A673 (cell line): ENCODE measurements around the gene SLX1A. TPM values are rescaled to one million over a fixed set of nuclear protein-coding genes. Genes with fewer than 3 reads are reported as not detected.
"Not testable (repeated sequence)": the region's sequence is repeated elsewhere in the genome, so short reads cannot be mapped to it uniquely, and the experiment has no call there.

Experiments
- BruUV-seq: library from RNA; stranded (reverse); fragments of 400-500 nt; replicated peaks from 2 replicates; lab custom pipeline; 2021; lab: Mats Ljungman, UMichigan
- CTCF ChIA-PET: fragments of 300-600 bp; sonication (Branson Sonifier 250); formaldehyde crosslinking; loops from one replicate; lab custom pipeline; 2022; ENCODE audit warnings: antibody characterized with exemption; lab: Charles Lee
- POLR2A ChIA-PET: fragments of 300-600 bp; sonication (Branson Sonifier 250); formaldehyde crosslinking; loops from one replicate; lab custom pipeline; 2022; ENCODE audit warnings: antibody characterized with exemption; ENCODE audit not compliant: low non-redundant PET; lab: Charles Lee
- DNase-seq: peaks from one replicate; pipeline ENCODE4 v3.0.0-alpha.2; 2015; ENCODE audit warnings: low spot score
- H3K27ac ChIP-seq: fragments of 200-600 bp; sonication (generic); 2 replicates; pipeline ENCODE4 v1.5.1; 2016; ENCODE audit warnings: mixed run types, low read depth, mild to moderate bottlenecking, mixed read lengths, antibody characterized with exemption, low read length; ENCODE audit not compliant: poor library complexity, severe bottlenecking
- H3K27me3 ChIP-seq: fragments of 200-600 bp; sonication (generic); replicated peaks from 2 replicates; pipeline ENCODE4 v1.6.1; 2017; ENCODE audit warnings: mixed run types, low read depth, mild to moderate bottlenecking, mixed read lengths, antibody characterized with exemption, low read length; ENCODE audit not compliant: insufficient read depth, poor library complexity
- H3K36me3 ChIP-seq: fragments of 200-600 bp; sonication (generic); 2 replicates; pipeline ENCODE4 v1.6.1; 2016; ENCODE audit warnings: mixed run types, mild to moderate bottlenecking, mixed read lengths, antibody characterized with exemption, low read length; ENCODE audit not compliant: insufficient read depth, poor library complexity, severe bottlenecking
- H3K4me1 ChIP-seq: fragments of 200-600 bp; sonication (generic); 2 replicates; pipeline ENCODE4 v1.6.1; 2017; ENCODE audit warnings: mixed run types, mild to moderate bottlenecking, mixed read lengths, antibody characterized with exemption, low read length; ENCODE audit not compliant: insufficient read depth, poor library complexity, severe bottlenecking
- H3K4me3 ChIP-seq: fragments of 200-600 bp; sonication (generic); 2 replicates; pipeline ENCODE4 v1.5.1; 2016; ENCODE audit warnings: low read depth, mixed run types, mild to moderate bottlenecking, mixed read lengths, low read length; ENCODE audit not compliant: poor library complexity, severe bottlenecking
- H3K9me3 ChIP-seq: fragments of 200-600 bp; sonication (generic); 2 replicates; pipeline ENCODE4 v1.6.1; 2016; ENCODE audit warnings: mixed run types, low read depth, mild to moderate bottlenecking, mixed read lengths, antibody characterized with exemption, low read length; ENCODE audit not compliant: poor library complexity, severe bottlenecking
- EZH2 ChIP-seq: fragments of 200-600 bp; sonication (generic); IDR thresholded peaks from 2 replicates; pipeline ENCODE4 v1.6.1; 2017; ENCODE audit warnings: borderline replicate concordance, low read depth, mild to moderate bottlenecking, mixed read lengths, antibody characterized with exemption, low read length; ENCODE audit not compliant: poor library complexity, severe bottlenecking
- intact Hi-C: fragments of 100-400 bp; cut with micrococcal nuclease; formaldehyde crosslinking; loops from one replicate; pipeline ENCODE4 v1.10.0; 2022; ENCODE audit not compliant: unreplicated experiment
- total RNA-seq: library from RNA; stranded (reverse); gene quantifications from 2 replicates; pipeline ENCODE4 v1.2.3, GENCODE V29; 2021
- TF ChIP-seq, protein P1 (sequence below): fragments of 300-800, 200-600 bp; sonication (generic); conservative IDR thresholded peaks from 2 replicates; pipeline ENCODE4 v1.5.1; 2017; ENCODE audit warnings: low read depth, mild to moderate bottlenecking, antibody characterized with exemption, low read length, moderate library complexity, mixed read lengths

SLX1A gene
- total RNA-seq, 1 experiment from 2014 or later, result 15.5 TPM

GRCh38 chr16:30173054-30173453 is 20.6 kb upstream of the SLX1A start:
- Histone ChIP-seq H3K36me3 (no peaks in the 10 kb centered on the region), H3K9me3 (no peaks in the 10 kb centered on the region), H3K4me1 (no peaks in the 10 kb centered on the region), H3K27ac (no peak overlapping the region), H3K4me3 (no peak overlapping the region), H3K27me3 (no peaks in the 10 kb centered on the region)
- ChIA-PET CTCF (no interaction called here), POLR2A (no interaction called here)
- no peak for DNase-seq
- BruUV-seq, result no TSS peak
- TF ChIP-seq, protein P1, sequence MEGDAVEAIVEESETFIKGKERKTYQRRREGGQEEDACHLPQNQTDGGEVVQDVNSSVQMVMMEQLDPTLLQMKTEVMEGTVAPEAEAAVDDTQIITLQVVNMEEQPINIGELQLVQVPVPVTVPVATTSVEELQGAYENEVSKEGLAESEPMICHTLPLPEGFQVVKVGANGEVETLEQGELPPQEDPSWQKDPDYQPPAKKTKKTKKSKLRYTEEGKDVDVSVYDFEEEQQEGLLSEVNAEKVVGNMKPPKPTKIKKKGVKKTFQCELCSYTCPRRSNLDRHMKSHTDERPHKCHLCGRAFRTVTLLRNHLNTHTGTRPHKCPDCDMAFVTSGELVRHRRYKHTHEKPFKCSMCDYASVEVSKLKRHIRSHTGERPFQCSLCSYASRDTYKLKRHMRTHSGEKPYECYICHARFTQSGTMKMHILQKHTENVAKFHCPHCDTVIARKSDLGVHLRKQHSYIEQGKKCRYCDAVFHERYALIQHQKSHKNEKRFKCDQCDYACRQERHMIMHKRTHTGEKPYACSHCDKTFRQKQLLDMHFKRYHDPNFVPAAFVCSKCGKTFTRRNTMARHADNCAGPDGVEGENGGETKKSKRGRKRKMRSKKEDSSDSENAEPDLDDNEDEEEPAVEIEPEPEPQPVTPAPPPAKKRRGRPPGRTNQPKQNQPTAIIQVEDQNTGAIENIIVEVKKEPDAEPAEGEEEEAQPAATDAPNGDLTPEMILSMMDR, result no peak
- TF ChIP-seq EZH2, result no peak
- intact Hi-C loops, result no loop called here

DNA sequence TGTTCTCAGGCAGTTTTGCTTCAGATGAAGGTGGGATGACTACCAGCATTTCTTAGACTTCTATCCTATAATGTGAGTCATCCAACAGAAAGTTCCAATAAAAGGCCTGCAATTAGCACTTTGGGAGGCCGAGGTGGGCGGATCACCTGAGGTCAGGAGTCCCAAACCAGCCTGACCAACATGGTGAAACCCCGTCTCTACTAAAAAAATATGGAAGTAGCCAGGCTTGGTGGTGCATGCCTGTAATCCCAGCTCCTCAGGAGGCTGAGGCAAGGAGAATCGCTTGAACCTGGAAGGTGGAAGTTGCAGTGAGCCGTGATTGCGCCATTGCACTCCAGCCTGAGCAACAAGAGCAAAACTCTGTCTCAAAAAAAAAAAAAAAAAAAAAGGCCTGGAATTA is 16.8 kb upstream of the SLX1A start:
- H3K27ac ChIP-seq, H3K36me3 ChIP-seq, H3K27me3 ChIP-seq, BruUV-seq, H3K9me3 ChIP-seq, POLR2A ChIA-PET, DNase-seq, H3K4me3 ChIP-seq, intact Hi-C loops, H3K4me1 ChIP-seq: not testable (repeated sequence)
- CTCF ChIA-PET, result interaction anchor here (0.6 kb wide), 1 partner anchor 331 kb away, joined by 4 read pairs; no protein-coding TSS in a partner anchor

GRCh38 chr16:30179195-30179594 is 14.5 kb upstream of the SLX1A start:
- Histone ChIP-seq H3K27me3 (no peaks in the 10 kb centered on the region), H3K27ac (no peak overlapping the region), H3K9me3 (no peaks in the 10 kb centered on the region), H3K4me3 (no peak overlapping the region), H3K4me1 (no peaks in the 10 kb centered on the region), H3K36me3 (no peaks in the 10 kb centered on the region)
- intact Hi-C loops, result no loop called here
- no peak for TF ChIP-seq EZH2
- TF ChIP-seq, protein P1, result no peak
- ChIA-PET CTCF (no interaction called here), POLR2A (no interaction called here)
- no TSS peak for BruUV-seq
- no peak for DNase-seq

DNA sequence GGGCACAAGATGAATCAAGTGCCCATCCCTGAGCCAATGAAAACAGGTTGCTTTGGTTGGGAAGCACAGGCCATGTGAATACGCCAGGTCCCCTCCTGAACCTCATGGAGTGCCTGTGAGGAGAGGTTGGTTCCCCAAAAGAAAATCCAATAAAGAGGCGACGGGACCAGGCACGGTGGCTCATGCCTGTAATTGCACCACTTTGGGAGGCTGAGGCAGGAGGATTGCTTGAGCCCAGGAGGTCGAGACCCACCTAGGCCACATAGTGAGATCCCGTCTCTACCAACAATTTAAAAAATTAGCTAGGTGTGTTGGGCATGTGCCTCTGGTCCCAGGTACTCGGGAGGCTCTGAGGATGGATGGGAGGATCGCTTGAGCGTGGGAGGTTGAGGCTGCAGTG is 13.7 kb upstream of the SLX1A start:
- ChIA-PET CTCF (no interaction called here), POLR2A (no interaction called here)

More for the DNA sequence above, 13.7 kb upstream of the SLX1A start:
- Histone ChIP-seq H3K9me3 (no peaks in the 10 kb centered on the region), H3K36me3 (no peaks in the 10 kb centered on the region), H3K27me3 (no peaks in the 10 kb centered on the region), H3K27ac (no peak overlapping the region), H3K4me3 (no peak overlapping the region), H3K4me1 (no peaks in the 10 kb centered on the region)
- intact Hi-C loops, result no loop called here
- no peak for DNase-seq
- TF ChIP-seq, protein P1, result no peak
- no peak for TF ChIP-seq EZH2
- BruUV-seq, result no TSS peak
